HCT116 (cell line): ENCODE data around the gene RAB13. TPM values are rescaled to one million over a fixed set of nuclear protein-coding genes. Genes with fewer than 3 reads are reported as not detected.

Experiments
- ATAC-seq: fragments of 200-7000 bp; cut with Tn5 transposase; 2 replicates; pipeline ENCODE4 v1.9.1; 2020; ENCODE audit warnings: mild to moderate bottlenecking, moderate library complexity
- BruUV-seq: library from RNA; stranded (reverse); fragments of 400-500 nt; replicated peaks from 2 replicates; lab custom pipeline; 2021; lab: Mats Ljungman, UMichigan
- CTCF ChIA-PET: fragments of 300-600 bp; sonication (Branson Sonifier 250); formaldehyde crosslinking; loops from one replicate; lab custom pipeline; 2021; ENCODE audit warnings: antibody characterized with exemption; lab: Charles Lee
- POLR2A ChIA-PET: fragments of 300-600, 350-600 bp; sonication (Branson Sonifier 250); formaldehyde crosslinking; loops from one replicate; lab custom pipeline; 2021; ENCODE audit warnings: antibody characterized with exemption; lab: Charles Lee
- RAD21 ChIA-PET, 2 experiments: fragments of 300-600 bp; sonication (Branson Sonifier 250); formaldehyde crosslinking; loops; one replicate each; lab custom pipeline; 2023; ENCODE audit warnings: low total read pairs in 2 of 2; ENCODE audit not compliant: uncharacterized antibody in 2 of 2, unreplicated experiment in 2 of 2, low non-redundant PET in 1 of 2; lab: Charles Lee
- DNase-seq: peaks from one replicate; pipeline ENCODE4 v3.0.0-alpha.2; 2010; ENCODE audit warnings: low read depth, low spot score
- H2AFZ ChIP-seq: fragments of 200-600 bp; shearing (Covaris generic), sonication (generic); 2 replicates; pipeline ENCODE4 v1.6.1; 2017; ENCODE audit warnings: low read depth, mixed run types, mixed read lengths, antibody characterized with exemption, low read length; ENCODE audit not compliant: poor library complexity, severe bottlenecking
- H3K27ac ChIP-seq: 2 replicates; pipeline ENCODE4 v1.5.1; 2012; ENCODE audit warnings: low read depth, low read length
- H3K27me3 ChIP-seq: fragments of 200-600 bp; sonication (generic); 2 replicates; pipeline ENCODE4 v1.6.1; 2016; ENCODE audit warnings: mixed run types, low read length, mixed read lengths; ENCODE audit not compliant: insufficient read depth
- H3K36me3 ChIP-seq, 2 experiments: fragments of 200-500 bp in 1 of 2; fragments of 200-600 bp in 1 of 2; sonication (Bioruptor generic) in 1 of 2; sonication (generic) in 1 of 2; 2 replicates each; pipeline versions ENCODE4 v1.5.1 to v1.6.1; 2014 to 2016; ENCODE audit warnings: low read length in 2 of 2, inconsistent platforms in 1 of 2, mixed read lengths in 1 of 2, mixed run types in 1 of 2; ENCODE audit not compliant: insufficient read depth in 2 of 2, control insufficient read depth in 1 of 2
- H3K4me1 ChIP-seq, 2 experiments: fragments of 200-600 bp in 1 of 2; sonication (generic) in 1 of 2; 2 replicates each; pipeline versions ENCODE4 v1.5.1 to v1.6.1; 2012 to 2017; ENCODE audit warnings: low read length in 2 of 2, inconsistent platforms in 1 of 2, mild to moderate bottlenecking in 1 of 2, mixed read lengths in 1 of 2, mixed run types in 1 of 2, moderate library complexity in 1 of 2; ENCODE audit not compliant: insufficient read depth in 2 of 2, control insufficient read depth in 1 of 2
- H3K4me2 ChIP-seq: fragments of 200-600 bp; sonication (generic); 2 replicates; pipeline ENCODE4 v1.6.1; 2017; ENCODE audit warnings: mixed run types, low read length, mixed read lengths
- H3K4me3 ChIP-seq, 2 experiments: fragments of 200-600 bp in 1 of 2; sonication (generic) in 1 of 2; replicated peaks in 1 of 2; 2 replicates each; pipeline ENCODE4 v1.5.1; 2011 to 2016; ENCODE audit warnings: low read length in 2 of 2, control low read depth in 1 of 2, low read depth in 1 of 2, mild to moderate bottlenecking in 1 of 2, mixed read lengths in 1 of 2, mixed run types in 1 of 2
- H3K79me2 ChIP-seq: fragments of 200-600 bp; sonication (generic); 2 replicates; pipeline ENCODE4 v1.6.1; 2017; ENCODE audit warnings: mild to moderate bottlenecking, mixed run types, low read length, moderate library complexity, mixed read lengths; ENCODE audit not compliant: insufficient read depth
- H3K9ac ChIP-seq: fragments of 200-600 bp; sonication (generic); 2 replicates; pipeline ENCODE4 v1.6.1; 2016; ENCODE audit warnings: low read length, mixed read lengths
- H3K9me2 ChIP-seq: fragments of 200-600 bp; sonication (generic), shearing (Covaris generic); 2 replicates; pipeline ENCODE4 v1.6.1; 2017; ENCODE audit warnings: mixed run types, mild to moderate bottlenecking, moderate library complexity; ENCODE audit not compliant: insufficient read depth
- H3K9me3 ChIP-seq, 2 experiments: fragments of 200-500 bp in 1 of 2; fragments of 200-600 bp in 1 of 2; sonication (Bioruptor generic) in 1 of 2; sonication (generic) in 1 of 2; 2 replicates each; pipeline ENCODE4 v1.6.1; 2014 to 2017; ENCODE audit warnings: low read length in 2 of 2, mixed read lengths in 2 of 2, inconsistent platforms in 1 of 2, low read depth in 1 of 2, mild to moderate bottlenecking in 1 of 2, mixed run types in 1 of 2, moderate library complexity in 1 of 2; ENCODE audit not compliant: control insufficient read depth in 1 of 2, insufficient read depth in 1 of 2
- H4K20me1 ChIP-seq: fragments of 200-600 bp; sonication (generic), shearing (Covaris generic); 2 replicates; pipeline ENCODE4 v1.6.1; 2017; ENCODE audit warnings: mixed run types, mild to moderate bottlenecking, moderate library complexity; ENCODE audit not compliant: insufficient read depth
- ATF3 ChIP-seq: IDR thresholded peaks from 2 replicates; pipeline ENCODE4 v1.6.1; 2012
- CBX3 ChIP-seq: IDR thresholded peaks from 2 replicates; pipeline ENCODE4 v1.6.1; 2012; ENCODE audit warnings: low read depth
- CEBPB ChIP-seq: IDR thresholded peaks from 2 replicates; pipeline ENCODE4 v1.6.1; 2012; ENCODE audit warnings: low read depth
- CTCF ChIP-seq, 3 experiments: fragments of 200-600 bp in 1 of 3; sonication (generic) in 1 of 3; IDR thresholded peaks in 2 of 3; conservative IDR thresholded peaks in 1 of 3; 2 replicates each; pipeline ENCODE4 v1.5.1; 2012 to 2017; ENCODE audit warnings: low read depth in 2 of 3, low read length in 2 of 3, antibody characterized with exemption in 1 of 3, borderline replicate concordance in 1 of 3, control low read depth in 1 of 3, mild to moderate bottlenecking in 1 of 3, mixed read lengths in 1 of 3, mixed run types in 1 of 3, moderate library complexity in 1 of 3; ENCODE audit not compliant: insufficient read depth in 1 of 3
- EGR1 ChIP-seq: IDR thresholded peaks from 2 replicates; pipeline ENCODE4 v1.6.1; 2012; ENCODE audit warnings: low read depth
- EZH2 ChIP-seq: fragments of 200-600 bp; sonication (generic); IDR thresholded peaks from 2 replicates; pipeline ENCODE4 v1.6.1; 2017; ENCODE audit warnings: antibody characterized with exemption, mixed run types
- EZH2phosphoT487 ChIP-seq: fragments of 200-600 bp; IDR thresholded peaks from 2 replicates; pipeline ENCODE4 v1.6.1; 2018; ENCODE audit warnings: antibody characterized with exemption, borderline replicate concordance
- FOSL1 ChIP-seq: IDR thresholded peaks from 2 replicates; pipeline ENCODE4 v1.6.1; 2012; ENCODE audit warnings: low read depth
- JUND ChIP-seq: IDR thresholded peaks from 2 replicates; pipeline ENCODE4 v1.6.1; 2012
- MAX ChIP-seq: IDR thresholded peaks from 2 replicates; pipeline ENCODE4 v1.6.1; 2012
- POLR2A ChIP-seq: IDR thresholded peaks from 2 replicates; pipeline ENCODE4 v1.7.0; 2011; ENCODE audit warnings: borderline replicate concordance; ENCODE audit not compliant: insufficient read depth, insufficient read length; ENCODE audit errors: extremely low read depth
- POLR2AphosphoS5 ChIP-seq: IDR thresholded peaks from 2 replicates; pipeline ENCODE4 v1.6.1; 2011; ENCODE audit warnings: mild to moderate bottlenecking, low read depth, low read length, moderate library complexity
- RAD21 ChIP-seq: IDR thresholded peaks from 2 replicates; pipeline ENCODE4 v1.6.1; 2012; ENCODE audit warnings: low read depth, mild to moderate bottlenecking
- SIN3A ChIP-seq: IDR thresholded peaks from 2 replicates; pipeline ENCODE4 v1.6.1; 2012; ENCODE audit warnings: low read depth
- SP1 ChIP-seq: IDR thresholded peaks from 2 replicates; pipeline ENCODE4 v1.6.1; 2012; ENCODE audit warnings: low read depth
- SRF ChIP-seq: IDR thresholded peaks from 2 replicates; pipeline ENCODE4 v1.6.1; 2012; ENCODE audit warnings: low read depth
- TCF7L2 ChIP-seq: IDR thresholded peaks from 2 replicates; pipeline ENCODE4 v1.7.0; 2011; ENCODE audit warnings: borderline replicate concordance, inconsistent platforms; ENCODE audit not compliant: insufficient read depth, insufficient read length; ENCODE audit errors: extremely low read depth
- ZBTB33 ChIP-seq: IDR thresholded peaks from 2 replicates; pipeline ENCODE4 v1.6.1; 2011; ENCODE audit warnings: mild to moderate bottlenecking, low read length, moderate library complexity; ENCODE audit not compliant: insufficient replicate concordance; ENCODE audit errors: extremely low read depth
- ZFX ChIP-seq: fragments of 450-650 bp; IDR thresholded peaks from 2 replicates; pipeline ENCODE4 v1.6.1; 2017
- ZNF274 ChIP-seq: fragments of 200-500 bp; sonication (Bioruptor generic); IDR thresholded peaks from 2 replicates; pipeline ENCODE4 v1.6.1; 2014; ENCODE audit warnings: mild to moderate bottlenecking, low read depth, low read length, inconsistent platforms
- intact Hi-C: fragments of 100-400 bp; cut with micrococcal nuclease; formaldehyde crosslinking; loops from 2 replicates; pipeline ENCODE4 v1.10.0; 2022
- total RNA-seq: library from RNA; stranded (reverse); gene quantifications from one replicate; pipeline ENCODE4 v1.2.1, GENCODE V29; 2021; ENCODE audit not compliant: unreplicated experiment

RAB13 gene
- total RNA-seq, 1 experiment from 2014 or later, result 93.6 TPM

- TF ChIP-seq EZH2 (no peak), POLR2A (no peak), RAD21 (no peak), ZFX (no peak), CEBPB (no peak), CBX3 (no peak), SP1 (no peak), ZNF274 (no peak), FOSL1 (no peak), TCF7L2 (no peak), POLR2AphosphoS5 (no peak), SRF (no peak), EZH2phosphoT487 (no peak), MAX (no peak), JUND (no peak), ATF3 (no peak), SIN3A (no peak), CTCF (IDR thresholded peaks at IDR 0.05 in 2 of 3, conservative IDR thresholded peaks at IDR 0.05 in 1 of 3; ENCODE audit: borderline replicate concordance in 1 of 3, insufficient read depth in 1 of 3, low read depth in 2 of 3, low read length in 2 of 3) (no peak), ZBTB33 (no peak), EGR1 (no peak)
- Histone ChIP-seq H3K36me3 (peaks cover 13 to 24% of the 10 kb centered on the region in 2 experiments; a peak in 3 of 4 replicates), H2AFZ (no peak overlapping the region), H4K20me1 (no peaks in the 10 kb centered on the region), H3K4me1 (no peaks in the 10 kb centered on the region), H3K9ac (no peak overlapping the region), H3K27me3 (no peaks in the 10 kb centered on the region), H3K9me3 (no peaks in the 10 kb centered on the region), H3K27ac (no peak overlapping the region), H3K79me2 (no peaks in the 10 kb centered on the region), H3K4me2 (no peak overlapping the region), H3K9me2 (no peaks in the 10 kb centered on the region), H3K4me3 (no peak overlapping the region)
- no peak for ATAC-seq
- DNase-seq, result no peak
- ChIA-PET CTCF (no interaction called here), RAD21 (no interaction called here), POLR2A (no interaction called here)
- intact Hi-C loops, result no loop called here
- no TSS peak for BruUV-seq
These were observed 52.2 kb downstream of the RAB13 start for GRCh38 chr1:153933955-153934354.
